Left ventricle myocardium superior (tissue), 1 donor: Measurements from ENCODE around the gene AGPAT1. TPM values are rescaled to one million over a fixed set of nuclear protein-coding genes. Genes with fewer than 3 reads are reported as not detected.

ENCODE experiments used
- ATAC-seq: fragments of 200-7000 bp; cut with Tn5 transposase; one replicate; pipeline ENCODE4 v1.9.1; 2020; ENCODE audit warnings: mild to moderate bottlenecking, moderate library complexity
- DNase-seq: peaks from one replicate; pipeline ENCODE4 v3.0.0-alpha.2; 2020
- intact Hi-C: fragments of 100-400 bp; cut with micrococcal nuclease; formaldehyde crosslinking; loops from one replicate; pipeline ENCODE4 v1.11.0; 2022
- microRNA-seq: library from miRNA; unstranded; fragments of <30 nt; microRNA quantifications from one replicate; pipeline ENCODE4 v1.2.0, GENCODE V29; 2020; ENCODE audit warnings: borderline number of aligned reads
- total RNA-seq: library from RNA; stranded (reverse); fragmentation: NEBNext Ultra II Directional; extraction: Animal tissue kit (Norgen Biotek cat#: 25700); gene quantifications from one replicate; pipeline ENCODE4 v1.2.1, GENCODE V29; 2021
- donor health status: DM: no; HTN: yes; CAD: no; lungs with severe emphysema.

Gene AGPAT1
- total RNA-seq, 1 donor from 2014 or later = 49.7 TPM

DNA sequence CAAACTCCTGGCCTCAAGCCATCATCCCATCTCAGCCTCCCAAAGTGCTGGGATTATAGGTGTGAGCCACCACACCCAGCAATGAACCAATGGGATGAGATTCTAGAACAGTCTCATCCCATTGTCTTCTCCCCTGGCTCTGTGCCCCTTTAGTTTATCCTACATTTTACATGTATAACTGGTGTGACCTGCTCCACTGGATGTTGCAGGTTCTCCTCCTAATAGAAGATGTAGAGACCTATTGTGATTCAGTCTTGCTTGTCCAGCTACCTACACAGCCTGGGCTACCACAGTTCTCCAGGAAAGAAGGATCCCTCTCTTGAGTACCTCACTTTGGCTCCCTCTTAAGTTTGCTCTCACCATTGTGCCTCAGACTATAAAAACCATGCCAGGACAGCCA, 43.8 kb downstream of the AGPAT1 start:
- ATAC-seq (no peak), DNase-seq (no peak)
- intact Hi-C loops = no loop called here

DNA sequence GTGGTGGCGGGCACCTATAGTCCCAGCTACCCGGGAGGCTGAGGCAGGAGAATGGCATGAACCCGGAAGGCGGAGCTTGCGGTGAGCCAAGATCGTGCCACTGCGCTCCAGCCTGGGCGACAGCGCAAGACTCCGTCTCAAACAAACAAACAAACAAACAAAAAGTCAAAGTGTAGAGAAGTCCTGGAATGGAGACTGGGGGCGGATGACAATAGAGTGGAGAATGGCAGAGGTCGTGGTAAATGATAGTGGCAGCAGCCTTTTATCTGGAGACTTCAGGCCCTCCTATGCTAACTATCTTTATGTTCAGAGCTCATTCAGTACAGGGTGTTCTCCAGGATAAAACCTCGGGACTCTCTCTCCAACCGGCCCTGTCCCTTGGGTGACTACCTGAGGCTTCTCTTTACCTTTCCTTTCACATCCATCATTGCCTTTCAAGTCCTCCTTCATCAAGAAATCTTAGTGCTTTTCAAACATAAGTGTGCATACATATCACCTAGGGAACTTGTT, 44.4 kb downstream of the AGPAT1 start:
- intact Hi-C loops = no loop called here
- ATAC-seq (no peak), DNase-seq (no peak)

DNA sequence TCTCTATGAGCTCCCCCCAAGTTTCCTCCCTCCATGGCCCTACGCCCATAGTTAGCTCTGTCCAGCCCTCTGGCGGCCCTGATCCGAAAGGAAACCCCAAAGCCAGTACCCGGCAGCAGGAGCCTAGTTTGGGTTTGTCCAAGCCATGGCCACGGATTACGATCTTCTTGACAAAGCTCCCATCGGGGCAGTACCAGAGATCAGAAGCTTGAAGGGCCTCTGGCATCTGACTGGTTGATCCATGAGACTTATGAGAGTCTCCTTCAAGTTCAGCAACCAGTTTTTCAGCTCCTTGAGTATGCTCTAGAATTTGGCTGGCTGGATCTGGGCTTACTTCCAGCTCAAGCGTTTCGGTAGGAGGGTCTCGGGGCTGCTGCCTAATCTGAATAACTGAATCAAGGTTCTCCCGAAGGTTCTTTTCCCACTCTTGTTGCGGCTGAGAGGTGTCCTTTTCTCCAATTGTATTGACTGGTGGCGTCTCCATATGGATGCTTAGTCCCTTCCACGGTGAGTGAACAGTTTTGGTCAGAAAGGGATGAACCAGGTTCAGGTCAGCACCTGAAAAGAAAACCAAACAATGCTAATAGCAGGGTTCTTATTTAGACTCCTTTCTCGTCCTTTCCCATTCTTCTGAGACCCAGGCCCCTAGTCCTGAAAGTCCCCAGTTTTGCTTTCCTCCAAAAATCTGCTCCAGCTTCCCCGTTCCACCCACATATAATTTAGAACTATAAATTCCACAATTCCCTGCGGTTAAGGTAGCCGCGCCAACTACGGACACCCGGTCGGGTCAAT, 46.4 kb downstream of the AGPAT1 start:
- no peak for DNase-seq
- ATAC-seq = peak; percentile 61
- intact Hi-C loops = loop anchor here (10.0 kb wide), 1 partner anchor 45 kb away; the partner anchor contains the start of genes AGPAT1 and RNF5

DNA sequence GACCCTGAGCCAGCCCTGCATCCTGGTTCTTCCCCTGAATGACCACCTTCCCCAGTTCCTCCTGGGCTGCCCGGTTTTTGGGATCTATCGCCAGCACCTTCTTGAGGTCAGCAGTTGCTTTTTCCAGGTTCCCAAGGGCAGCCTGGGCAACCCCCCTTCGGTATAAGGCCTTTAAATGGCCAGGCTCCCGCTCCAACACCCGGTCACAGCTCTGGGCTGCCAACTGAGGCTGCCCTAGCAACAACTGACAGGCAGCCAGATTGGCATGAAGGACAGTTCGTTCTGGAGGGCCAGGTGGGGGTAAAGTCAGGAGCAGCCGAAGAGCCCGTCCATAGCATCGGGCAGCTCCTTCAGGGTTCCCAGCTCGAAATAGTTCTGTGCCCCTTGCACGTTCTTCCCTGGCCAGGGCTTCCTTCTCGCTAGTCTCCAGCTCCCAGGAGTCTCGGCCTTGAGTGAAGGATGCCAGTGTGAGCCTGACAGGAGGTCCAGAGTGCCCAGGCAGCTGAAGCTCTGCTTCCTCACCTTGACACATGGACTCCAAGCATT, 47.1 kb downstream of the AGPAT1 start:
- intact Hi-C loops = loop anchor here (10.0 kb wide), 1 partner anchor 46 kb away; the partner anchor contains the start of genes AGPAT1 and RNF5
- DNase-seq (no peak), ATAC-seq (no peak)

DNA sequence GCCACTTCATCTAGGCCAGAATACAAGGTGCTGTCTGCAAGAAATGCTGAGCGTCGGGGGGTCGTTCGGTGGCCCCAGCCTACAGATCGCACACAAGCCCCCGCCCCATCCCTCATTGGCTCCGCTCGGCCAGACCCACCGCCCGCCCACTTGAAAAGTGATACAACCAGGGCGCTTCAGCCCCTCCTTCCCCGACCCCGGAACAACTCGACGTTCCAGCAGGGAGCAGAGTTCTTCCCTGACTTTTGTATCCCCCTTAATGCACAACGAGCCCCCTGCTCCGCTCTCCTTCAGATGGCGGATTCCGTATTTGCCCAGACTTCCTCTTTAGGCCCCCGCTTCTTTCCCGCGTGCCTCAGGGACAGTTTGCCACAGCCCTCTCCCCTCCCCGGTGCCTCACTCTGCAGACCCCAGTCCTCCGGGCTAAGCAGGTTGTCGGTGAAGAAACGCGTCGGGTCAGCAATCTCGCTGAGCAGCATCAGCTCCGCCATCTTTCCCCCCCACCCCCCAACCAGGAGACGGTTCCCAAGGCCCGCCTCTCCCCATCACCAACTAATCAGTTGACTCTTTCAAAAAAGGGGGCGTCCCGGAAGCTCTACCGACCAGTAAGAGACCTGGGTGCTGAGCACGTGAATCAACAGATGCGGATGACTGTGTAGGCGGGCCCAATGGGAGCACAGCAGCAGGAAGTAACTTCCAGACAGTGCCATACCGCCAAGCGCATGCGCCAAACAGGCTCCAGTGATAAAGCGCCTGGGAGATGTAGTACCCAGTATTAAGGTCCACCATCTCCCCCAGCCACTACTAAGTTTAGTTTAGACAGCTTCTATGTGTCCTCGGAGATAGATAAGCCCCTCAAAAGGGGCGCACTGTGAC, 47.9 kb downstream of the AGPAT1 start, which contains the start of gene ATF6B:
TSS of gene ATF6B (minus strand) at position 530 of the 876 bp plus-strand sequence. CDS start at position 491, 39 bp downstream.
- DNase-seq (peak; percentile 97), ATAC-seq (peak; percentile 93)
- intact Hi-C loops = loop anchor here (10.0 kb wide), 1 partner anchor 47 kb away; the partner anchor contains the start of genes AGPAT1 and RNF5

DNA sequence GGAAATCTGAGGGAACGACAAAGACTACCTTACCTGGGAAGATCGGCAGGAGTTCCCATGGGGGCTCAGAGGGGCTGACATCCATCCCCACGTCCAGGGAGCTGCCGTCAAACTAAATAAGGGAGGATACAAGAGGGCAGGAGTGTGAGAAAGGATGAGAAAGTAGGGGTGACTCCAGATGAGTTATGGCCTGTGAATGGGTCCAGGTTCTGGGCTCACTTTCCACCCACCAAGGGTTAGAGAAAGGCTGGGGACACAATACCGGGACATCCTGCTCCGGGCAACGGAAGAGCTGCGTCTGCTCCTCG, 48.5 kb downstream of the AGPAT1 start:
- ATAC-seq (no peak), DNase-seq (no peak)
- intact Hi-C loops = loop anchor here (10.0 kb wide), 1 partner anchor 47 kb away; the partner anchor contains the start of genes AGPAT1 and RNF5

DNA sequence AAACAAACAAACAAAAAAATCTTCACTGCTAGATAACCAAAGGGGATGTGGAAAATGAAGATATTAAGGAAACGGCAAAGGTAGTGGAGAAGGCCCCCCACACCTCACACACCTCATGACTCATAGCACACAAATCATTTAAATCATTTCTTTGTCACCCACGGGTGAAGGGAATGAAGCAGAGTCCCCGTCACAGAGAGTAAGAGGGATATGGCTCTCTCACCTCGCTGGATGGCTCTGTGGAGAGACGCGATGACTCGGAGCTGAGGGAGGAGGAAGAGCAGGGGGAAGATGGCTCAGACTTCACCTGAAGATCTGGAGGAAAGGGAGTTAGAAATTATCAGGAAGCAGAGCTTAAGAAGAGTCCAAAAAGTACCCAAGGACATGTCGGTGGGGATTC, 49.0 kb downstream of the AGPAT1 start:
- ATAC-seq = no peak
- DNase-seq = no peak
- intact Hi-C loops = loop anchor here (10.0 kb wide), 1 partner anchor 48 kb away; the partner anchor contains the start of genes AGPAT1 and RNF5

DNA sequence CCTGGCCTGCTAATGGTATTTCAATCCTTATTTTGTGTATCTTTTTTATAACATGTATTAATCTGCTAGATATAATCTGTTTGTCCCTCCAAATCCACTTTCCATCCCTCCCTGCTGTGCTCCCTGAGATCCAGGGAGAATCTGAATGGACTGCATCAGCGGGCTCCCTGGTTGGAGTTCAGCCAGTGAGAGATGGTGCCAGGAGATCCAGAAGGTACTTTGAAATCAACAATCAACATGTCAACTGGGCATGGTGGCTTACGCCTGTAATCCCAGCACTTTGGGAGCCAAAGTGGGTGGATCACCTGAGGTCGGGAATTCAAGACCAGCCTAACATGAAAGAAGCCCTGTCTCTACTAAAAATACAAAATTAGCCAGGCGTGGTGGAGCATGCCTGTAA, 52.2 kb downstream of the AGPAT1 start:
- no peak for DNase-seq
- intact Hi-C loops = loop anchor here (10.0 kb wide), 1 partner anchor 51 kb away; the partner anchor contains the start of genes AGPAT1 and RNF5
- ATAC-seq = no peak

DNA sequence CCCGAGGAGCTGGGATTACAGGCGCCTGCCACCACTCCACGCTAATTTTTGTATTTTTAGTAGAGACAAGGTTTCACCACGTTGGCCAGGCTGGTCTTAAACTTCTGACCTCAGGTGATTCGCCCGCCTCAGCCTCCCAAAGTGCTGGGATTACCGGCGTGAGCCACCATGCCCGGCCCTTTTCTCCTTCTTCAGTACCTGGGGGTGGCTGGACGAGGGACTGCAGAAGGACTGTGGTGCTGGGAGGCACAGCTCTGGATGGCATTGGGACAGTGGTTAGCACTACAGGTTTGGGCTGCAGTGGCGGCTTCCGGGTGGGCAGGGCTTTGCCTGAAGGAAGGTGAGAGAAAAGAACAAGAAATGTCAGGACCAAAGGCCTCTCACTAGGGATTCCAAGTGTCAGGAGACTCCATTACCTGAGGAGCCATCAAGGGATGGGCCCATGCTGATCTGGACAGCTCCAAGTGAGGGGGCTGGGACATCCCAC, 55.3 kb downstream of the AGPAT1 start:
- ATAC-seq = no peak
- DNase-seq = no peak
- intact Hi-C loops = loop anchor here (10.0 kb wide), 1 partner anchor 54 kb away; the partner anchor contains the start of genes AGPAT1 and RNF5

DNA sequence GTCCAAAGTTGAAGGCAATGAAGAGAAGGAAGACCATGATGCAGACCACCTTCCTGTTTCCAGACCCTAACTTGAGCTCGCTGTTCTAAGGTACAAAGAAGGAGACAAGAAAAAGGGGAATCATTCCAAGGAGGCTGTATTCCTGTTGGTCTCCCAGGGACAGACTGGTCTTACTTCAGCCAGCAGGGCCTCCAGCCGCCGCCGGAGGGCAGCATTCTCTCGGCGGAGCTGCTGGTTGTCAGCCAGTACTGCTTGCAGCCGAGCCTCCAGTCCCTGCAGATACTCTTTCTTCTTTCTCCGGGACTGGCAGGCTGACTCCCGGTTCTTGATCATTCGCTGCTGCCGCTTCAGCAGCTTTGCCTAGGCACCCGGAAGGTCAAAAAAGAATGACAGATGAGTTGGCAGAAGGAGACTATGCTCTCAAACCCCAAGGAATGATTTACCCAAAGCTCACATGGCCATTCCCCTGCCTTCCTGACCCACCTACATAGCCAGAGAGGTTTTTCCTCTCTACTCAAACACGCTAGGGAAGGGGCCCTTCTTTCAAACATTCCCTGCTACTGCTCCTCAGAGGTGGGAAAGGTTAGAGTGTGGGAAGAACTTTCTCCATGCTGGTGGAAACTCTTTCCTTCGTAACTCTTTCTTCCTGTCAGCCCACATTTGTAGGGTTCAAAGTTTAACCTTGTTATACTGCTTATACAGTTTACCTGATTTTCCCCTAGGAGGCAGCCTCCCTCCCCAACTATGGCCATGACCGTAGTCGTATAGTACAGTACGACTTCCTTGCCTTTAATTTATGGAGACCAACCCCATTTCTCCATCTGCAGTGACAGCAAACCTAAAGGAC, 56.9 kb downstream of the AGPAT1 start:
- peak; percentile 76 for ATAC-seq
- intact Hi-C loops = no loop called here
- DNase-seq = peak; percentile 92

Small RNAs within 50 kb of the gene (microRNA-seq; reads per million reads assigned to microRNA genes)
- gene MIR6721 = not detected
- gene MIR6833 = not detected

Other genes starting within 250 kb of the AGPAT1 start
- gene C2, start 248.4 kb downstream of the AGPAT1 start, total RNA-seq = 5.8 TPM
- gene CFB, start 230.0 kb downstream of the AGPAT1 start, total RNA-seq = 39.6 TPM
- gene NELFE, start 217.1 kb downstream of the AGPAT1 start, total RNA-seq = 42.0 TPM
- 31.5 TPM for gene SKIC2, start 216.9 kb downstream of the AGPAT1 start, total RNA-seq
- gene DXO, start 203.9 kb downstream of the AGPAT1 start, total RNA-seq = 11.5 TPM
- gene C4A, start 194.0 kb downstream of the AGPAT1 start, total RNA-seq = 96.3 TPM
- 84.0 TPM for gene C4B, start 161.3 kb downstream of the AGPAT1 start, total RNA-seq
- 0.52 TPM for gene CYP21A2, start 137.7 kb downstream of the AGPAT1 start, total RNA-seq
- gene TNXB, start 66.7 kb downstream of the AGPAT1 start, total RNA-seq = 64.1 TPM
- 26.8 TPM for gene ATF6B, start 47.8 kb downstream of the AGPAT1 start, total RNA-seq
- 2.6 TPM for gene FKBPL, start 45.8 kb downstream of the AGPAT1 start, total RNA-seq
- gene PRRT1, start 24.1 kb downstream of the AGPAT1 start, total RNA-seq = 0.27 TPM
- 22.6 TPM for gene PPT2, start 21.9 kb downstream of the AGPAT1 start, total RNA-seq
- gene EGFL8, start 11.5 kb downstream of the AGPAT1 start, total RNA-seq = 7.7 TPM
- 94.1 TPM for gene RNF5, start 2.3 kb upstream of the AGPAT1 start, total RNA-seq
- gene AGER, start 8.2 kb upstream of the AGPAT1 start, total RNA-seq = 3.0 TPM
- gene PBX2, start 14.1 kb upstream of the AGPAT1 start, total RNA-seq = 46.5 TPM
- gene GPSM3, start 16.6 kb upstream of the AGPAT1 start, total RNA-seq = 5.9 TPM
- gene NOTCH4, start 48.0 kb upstream of the AGPAT1 start, total RNA-seq = 22.5 TPM
- not detected for gene TSBP1, start 195.8 kb upstream of the AGPAT1 start, total RNA-seq
- gene BTNL2, start 231.1 kb upstream of the AGPAT1 start, total RNA-seq = not detected